H1 (cell line): Measurements from ENCODE around the gene CHST9. TPM values are rescaled to one million over a fixed set of nuclear protein-coding genes. Genes with fewer than 3 reads are reported as not detected.

Source experiments
- CTCF ChIA-PET: fragments of 300-600 bp; sonication (Branson Sonifier 250); formaldehyde crosslinking; loops from one replicate; lab custom pipeline; 2021; ENCODE audit not compliant: partially characterized antibody; lab: Charles Lee
- POLR2A ChIA-PET: fragments of 300-600 bp; sonication (Branson Sonifier 250); formaldehyde crosslinking; loops from one replicate; lab custom pipeline; 2021; ENCODE audit warnings: inconsistent platforms; ENCODE audit not compliant: partially characterized antibody; lab: Charles Lee
- DNase-seq, 2 experiments: peaks; one replicate each; pipeline versions ENCODE4 v3.0.0 to v3.0.0-alpha.2; 2010 to 2022; ENCODE audit warnings: low spot score in 2 of 2, low read depth in 1 of 2, mixed read lengths in 1 of 2
- FAIRE-seq: peaks from 2 replicates; lab custom pipeline; 2011; peaks lifted over from hg19 to GRCh38; lab: Jason Lieb, UNC
- H2AFZ ChIP-seq: 2 replicates; pipeline ENCODE4 v1.8.1; 2012; ENCODE audit warnings: low read length, inconsistent platforms
- H2AK5ac ChIP-seq: 2 replicates; pipeline ENCODE4 v1.6.1; 2013; ENCODE audit warnings: low read depth, low read length
- H2BK120ac ChIP-seq: replicated peaks from 2 replicates; pipeline ENCODE3; 2013; ENCODE audit warnings: low read depth, low read length, inconsistent platforms
- H2BK12ac ChIP-seq: 2 replicates; pipeline ENCODE4 v1.6.1; 2013; ENCODE audit warnings: low read depth, low read length
- H2BK15ac ChIP-seq: 2 replicates; pipeline ENCODE4 v1.6.1; 2013; ENCODE audit warnings: low read length
- H2BK20ac ChIP-seq: 2 replicates; pipeline ENCODE4 v1.6.1; 2013; ENCODE audit warnings: low read length
- H2BK5ac ChIP-seq: 2 replicates; pipeline ENCODE4 v1.6.1; 2013; ENCODE audit warnings: low read depth, low read length
- H3K14ac ChIP-seq: 2 replicates; pipeline ENCODE4 v1.6.1; 2013; ENCODE audit warnings: inconsistent platforms; ENCODE audit not compliant: insufficient read length
- H3K18ac ChIP-seq: 2 replicates; pipeline ENCODE4 v1.6.1; 2013; ENCODE audit warnings: low read length; ENCODE audit errors: extremely low read depth
- H3K23ac ChIP-seq: 2 replicates; pipeline ENCODE4 v1.6.1; 2013; ENCODE audit warnings: inconsistent platforms; ENCODE audit not compliant: insufficient read length
- H3K23me2 ChIP-seq: 2 replicates; pipeline ENCODE4 v1.6.1; 2013; ENCODE audit warnings: low read depth, low read length
- H3K27ac ChIP-seq: 2 replicates; pipeline ENCODE4 v1.6.1; 2011; ENCODE audit warnings: low read depth, low read length, inconsistent platforms
- H3K27me3 ChIP-seq, 4 experiments: replicated peaks in 1 of 4; 1 replicate in 1 of 4; 2 replicates in 3 of 4; pipeline versions ENCODE4 v1.6.1 to v1.8.1; 2011 to 2013; ENCODE audit warnings: low read length in 3 of 4, mild to moderate bottlenecking in 3 of 4, inconsistent platforms in 2 of 4, mixed read lengths in 2 of 4, moderate library complexity in 1 of 4; ENCODE audit not compliant: control insufficient read depth in 3 of 4, insufficient read depth in 3 of 4; ENCODE audit errors: extremely low read depth in 1 of 4
- H3K36me3 ChIP-seq, 4 experiments: 2 replicates each; pipeline versions ENCODE4 v1.6.1 to v1.8.1; 2011 to 2013; ENCODE audit warnings: mild to moderate bottlenecking in 4 of 4, low read length in 3 of 4, moderate library complexity in 2 of 4, control low read depth in 1 of 4, inconsistent platforms in 1 of 4; ENCODE audit not compliant: insufficient read depth in 4 of 4, control insufficient read depth in 2 of 4
- H3K4ac ChIP-seq: replicated peaks from 2 replicates; pipeline ENCODE3; 2013; ENCODE audit warnings: low read length, low read depth, mixed read lengths, inconsistent platforms; ENCODE audit not compliant: insufficient read length
- H3K4me1 ChIP-seq, 4 experiments: replicated peaks in 1 of 4; 1 replicate in 1 of 4; 2 replicates in 3 of 4; pipeline versions ENCODE4 v1.6.1 to v1.8.1; 2011 to 2013; ENCODE audit warnings: low read length in 3 of 4, inconsistent platforms in 2 of 4, mixed read lengths in 1 of 4; ENCODE audit not compliant: insufficient read depth in 4 of 4, control insufficient read depth in 3 of 4
- H3K4me2 ChIP-seq, 2 experiments: 2 replicates each; pipeline versions ENCODE4 v1.6.1 to v1.8.1; 2011 to 2013; ENCODE audit warnings: low read depth in 2 of 2, low read length in 2 of 2, control low read depth in 1 of 2, inconsistent platforms in 1 of 2, mild to moderate bottlenecking in 1 of 2; ENCODE audit not compliant: insufficient read depth in 1 of 2
- H3K4me3 ChIP-seq, 4 experiments: fragments of 200-600, 300-600 bp in 1 of 4; sonication (generic), shearing (Covaris generic), sonication (Bioruptor Twin) in 1 of 4; 2 replicates each; pipeline versions ENCODE4 v1.5.1 to v1.8.1; 2011 to 2016; ENCODE audit warnings: low read length in 4 of 4, low read depth in 3 of 4, control low read depth in 2 of 4, inconsistent platforms in 2 of 4, mild to moderate bottlenecking in 2 of 4, mixed read lengths in 1 of 4, moderate library complexity in 1 of 4; ENCODE audit not compliant: insufficient read depth in 2 of 4; ENCODE audit errors: extremely low read depth in 1 of 4
- H3K56ac ChIP-seq: replicated peaks from 2 replicates; pipeline ENCODE3; 2013; ENCODE audit warnings: low read depth, mild to moderate bottlenecking, mixed read lengths, low read length, inconsistent platforms; ENCODE audit not compliant: insufficient read length
- H3K79me1 ChIP-seq: 2 replicates; pipeline ENCODE4 v1.6.1; 2013; ENCODE audit warnings: low read depth, low read length, control low read depth
- H3K79me2 ChIP-seq, 2 experiments: 2 replicates each; pipeline versions ENCODE4 v1.6.1 to v1.8.1; 2012 to 2013; ENCODE audit warnings: low read length in 2 of 2, mild to moderate bottlenecking in 2 of 2, inconsistent platforms in 1 of 2; ENCODE audit not compliant: insufficient read depth in 2 of 2, control insufficient read depth in 1 of 2
- H3K9ac ChIP-seq, 4 experiments: replicated peaks in 1 of 4; 1 replicate in 1 of 4; 2 replicates in 3 of 4; pipeline versions ENCODE4 v1.6.1 to v1.8.1; 2011 to 2013; ENCODE audit warnings: low read depth in 3 of 4, low read length in 3 of 4, control low read depth in 2 of 4, mild to moderate bottlenecking in 2 of 4, moderate library complexity in 2 of 4, inconsistent platforms in 1 of 4; ENCODE audit errors: extremely low read depth in 1 of 4
- H3K9me3 ChIP-seq, 2 experiments: 2 replicates each; pipeline versions ENCODE4 v1.6.1 to v1.8.1; 2012 to 2013; ENCODE audit warnings: mild to moderate bottlenecking in 2 of 2, moderate library complexity in 2 of 2, control low read depth in 1 of 2, inconsistent platforms in 1 of 2, low read depth in 1 of 2, low read length in 1 of 2, mixed read lengths in 1 of 2; ENCODE audit not compliant: insufficient read depth in 2 of 2
- H4K20me1 ChIP-seq, 2 experiments: replicated peaks in 1 of 2; 2 replicates each; pipeline versions ENCODE3 to v1.8.1; 2011 to 2013; ENCODE audit warnings: inconsistent platforms in 2 of 2, low read length in 2 of 2, mild to moderate bottlenecking in 1 of 2; ENCODE audit not compliant: insufficient read depth in 2 of 2, control insufficient read depth in 1 of 2
- H4K5ac ChIP-seq: 2 replicates; pipeline ENCODE4 v1.6.1; 2013; ENCODE audit warnings: low read length, low read depth, mixed read lengths, inconsistent platforms; ENCODE audit not compliant: insufficient read length
- H4K8ac ChIP-seq: 2 replicates; pipeline ENCODE4 v1.8.0; 2013; ENCODE audit warnings: mild to moderate bottlenecking, moderate library complexity, low read length, inconsistent platforms; ENCODE audit not compliant: insufficient read depth; ENCODE audit errors: extremely low read depth
- H4K91ac ChIP-seq: replicated peaks from 2 replicates; pipeline ENCODE3; 2013; ENCODE audit warnings: low read length, mixed read lengths, inconsistent platforms; ENCODE audit not compliant: insufficient read length
- ASH2L ChIP-seq: fragments of 200-600, 300-600 bp; sonication (generic); IDR thresholded peaks from one replicate; pipeline ENCODE4 v1.7.1; 2017; ENCODE audit warnings: low read length
- ATF2 ChIP-seq: IDR thresholded peaks from 2 replicates; pipeline ENCODE4 v1.6.1; 2012; ENCODE audit warnings: low read length, inconsistent platforms
- CEBPB ChIP-seq: IDR thresholded peaks from 2 replicates; pipeline ENCODE4 v1.6.1; 2012; ENCODE audit warnings: low read depth, low read length
- CHD2 ChIP-seq: IDR thresholded peaks from 2 replicates; pipeline ENCODE4 v1.6.1; 2012; ENCODE audit warnings: low read length, improper control_type of control experiment
- CREB1 ChIP-seq: IDR thresholded peaks from 2 replicates; pipeline ENCODE4 v1.6.1; 2012; ENCODE audit warnings: inconsistent platforms
- CTBP2 ChIP-seq: IDR thresholded peaks from 2 replicates; pipeline ENCODE4 v1.7.0; 2011; ENCODE audit warnings: borderline replicate concordance, mild to moderate bottlenecking, moderate library complexity, mixed read lengths, low read length; ENCODE audit not compliant: insufficient read depth, insufficient read length
- GTF2F1 ChIP-seq: IDR thresholded peaks from 2 replicates; pipeline ENCODE4 v1.6.1; 2012; ENCODE audit warnings: low read depth, low read length, improper control_type of control experiment, borderline replicate concordance
- MAX ChIP-seq: IDR thresholded peaks from 2 replicates; pipeline ENCODE4 v1.6.1; 2012; ENCODE audit warnings: inconsistent platforms
- POU5F1 ChIP-seq: IDR thresholded peaks from 2 replicates; pipeline ENCODE4 v1.6.1; 2011; ENCODE audit warnings: low read depth, mild to moderate bottlenecking, low read length, moderate library complexity
- SAP30 ChIP-seq: fragments of 300-600 bp; sonication (generic); IDR thresholded peaks from 2 replicates; pipeline ENCODE4 v1.7.1; 2012; ENCODE audit warnings: low read length, moderate library complexity, mild to moderate bottlenecking, inconsistent platforms; ENCODE audit not compliant: insufficient read depth, insufficient replicate concordance
- SUZ12 ChIP-seq: fragments of 200-600 bp; sonication (generic); IDR thresholded peaks from 2 replicates; pipeline ENCODE4 v1.6.1; 2012; ENCODE audit warnings: mild to moderate bottlenecking, inconsistent platforms, low read length, moderate library complexity, mixed read lengths
- ZNF274 ChIP-seq: IDR thresholded peaks from 2 replicates; pipeline ENCODE4 v1.7.0; 2012; ENCODE audit warnings: low read length, borderline replicate concordance; ENCODE audit errors: extremely low read depth
- WGBS, 2 experiments: shearing (Covaris generic) in 1 of 2; methylation state at CpG; one replicate each; pipeline versions ENCODE4 v1.1.6 to v1.1.7; 2013 to 2015; ENCODE audit warnings: low lambda C conversion rate in 2 of 2, mixed read lengths in 2 of 2, inconsistent platforms in 1 of 2, low coverage in 1 of 2, missing lambda C conversion rate in 1 of 2; ENCODE audit not compliant: insufficient replicate concordance in 2 of 2, insufficient coverage in 1 of 2, insufficient read length in 1 of 2; ENCODE audit errors: extremely low coverage in 1 of 2, missing lambda C conversion rate in 1 of 2; 5-methylcytosine and 5-hydroxymethylcytosine counted together
- polyA plus RNA-seq, 7 experiments: library from polyadenylated mRNA; depleted of rRNA in 3 of 7; stranded (reverse) in 5 of 7; unstranded in 2 of 7; fragments of >200 nt in 5 of 7; fragments of 200-250 nt in 2 of 7; gene quantifications; 1 replicate in 5 of 7; 2 replicates in 1 of 7; 4 replicates in 1 of 7; pipeline versions ENCODE4 v1.2.1 to v1.2.3, GENCODE V29; 2011 to 2013; ENCODE audit warnings: missing spikeins in 2 of 7, mixed read lengths in 2 of 7
- total RNA-seq: library from RNA; stranded (reverse); fragmentation: NEBNext Ultra II Directional; extraction: Animal tissue kit (Norgen Biotek cat#: 25700); gene quantifications from 2 replicates; pipeline ENCODE4 v1.2.1, GENCODE V29; 2021

CHST9 gene
- total and polyA plus RNA-seq, 2 of the 8 experiments (the other 6 are each of a cell fraction or from before 2014, with no cell fraction given): 3.2 to 24.3 TPM

- no peaks in the 10 kb centered on the region for H3K9me3 ChIP-seq
- H4K91ac ChIP-seq: no peak overlapping the region
- 4% methylated on average over 1 of the region's 1 CpG; no CpG with 5 or more reads in 1 of the 2 experiments for WGBS, 2 experiments
- H3K18ac ChIP-seq: peak overlapping the region; percentile 36; the same call in 1 of the 2 replicates
- DNase-seq (no peak), FAIRE-seq (peak; percentile 84)
- H2AK5ac ChIP-seq: no peak overlapping the region
- no peaks in the 10 kb centered on the region for H3K36me3 ChIP-seq
- no peak overlapping the region for H4K5ac ChIP-seq
- no peak overlapping the region for H2BK12ac ChIP-seq
- peak overlapping the region; percentile 22; the same call in 1 of the 2 replicates for H2AFZ ChIP-seq
- peak overlapping the region; percentile 47; a peak in 3 of 4 replicates for H3K4me2 ChIP-seq
- ChIA-PET POLR2A (interaction anchor here (1.0 kb wide), 1 partner anchor 8 kb away, joined by 3 read pairs; no protein-coding TSS in a partner anchor), CTCF (no interaction called here)
- H3K27me3 ChIP-seq: no peaks in the 10 kb centered on the region
- no peak overlapping the region for H3K4ac ChIP-seq
- H3K4me1 ChIP-seq: peaks cover 0 to 12% (median 6%) of the 10 kb centered on the region in 4 experiments; a peak in 4 of 7 replicates
- H2BK15ac ChIP-seq: no peak overlapping the region
- H3K9ac ChIP-seq: no peak overlapping the region
- no peaks in the 10 kb centered on the region for H4K20me1 ChIP-seq
- H4K8ac ChIP-seq: no peak overlapping the region
- no peak overlapping the region for H2BK120ac ChIP-seq
- no peaks in the 10 kb centered on the region; the same call in 1 of the 2 replicates for H3K23me2 ChIP-seq
- H2BK20ac ChIP-seq: no peak overlapping the region
- H2BK5ac ChIP-seq: no peak overlapping the region
- H3K79me2 ChIP-seq: peaks cover 0 to 52% of the 10 kb centered on the region in 2 experiments; a peak in 2 of 4 replicates
- no peak overlapping the region for H3K14ac ChIP-seq
- no peak overlapping the region; the same call in 1 of the 2 replicates for H3K27ac ChIP-seq
- H3K23ac ChIP-seq: no peak overlapping the region
- H3K4me3 ChIP-seq: peak overlapping the region in 1 of 4 experiments; percentile 38; a peak in 1 of 8 replicates
- H3K79me1 ChIP-seq: 0 out of 2 replicates have a peak, but pooled peaks cover 3% of the 10 kb centered on the region
- no peak overlapping the region for H3K56ac ChIP-seq
- TF ChIP-seq ASH2L: peak; percentile 85
- no peak for TF ChIP-seq GTF2F1
- no peak for TF ChIP-seq SAP30
- no peak for TF ChIP-seq MAX
- no peak for TF ChIP-seq POU5F1
- TF ChIP-seq ATF2: no peak
- TF ChIP-seq CHD2: no peak
- no peak for TF ChIP-seq CTBP2
- TF ChIP-seq CEBPB: no peak
- TF ChIP-seq SUZ12: no peak
- TF ChIP-seq CREB1: no peak
- TF ChIP-seq ZNF274: no peak
These were observed 9.2 kb downstream of the CHST9 start for GRCh38 chr18:27175914-27176313.
